PC-9 (cell line): ENCODE results near the gene FANCL.

Experiments used
- EZH2 ChIP-seq: fragments of 200-600 bp; sonication (generic); IDR thresholded peaks from 2 replicates; pipeline ENCODE4 v1.8.0; 2017; ENCODE audit warnings: antibody characterized with exemption, low read depth
- TF ChIP-seq, protein P1 (sequence below): fragments of 200-600 bp; sonication (generic); conservative IDR thresholded peaks from 2 replicates; pipeline ENCODE4 v1.6.1; 2017; ENCODE audit warnings: mixed run types, antibody characterized with exemption, mild to moderate bottlenecking, moderate library complexity

DNA sequence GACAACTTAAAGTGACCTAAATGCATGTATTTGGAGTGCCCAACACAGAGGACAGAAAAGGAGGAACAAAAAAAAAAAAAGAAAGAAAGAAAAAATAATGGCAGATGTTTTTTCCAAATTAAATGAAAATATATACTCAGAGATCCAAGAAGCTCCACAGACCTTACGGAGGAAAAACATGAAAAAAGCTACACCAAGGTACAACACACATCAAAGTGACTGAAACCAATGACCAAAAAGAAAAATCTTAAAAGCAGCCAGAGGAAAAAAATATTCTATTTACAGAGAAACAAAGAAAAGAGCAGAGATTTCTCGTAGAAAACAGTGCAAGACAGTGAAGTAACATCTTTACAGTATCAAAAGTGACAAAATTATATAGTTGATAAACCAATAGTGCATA, 5.1 kb downstream of the FANCL start:
- TF ChIP-seq EZH2, result no peak
- TF ChIP-seq, protein P1, sequence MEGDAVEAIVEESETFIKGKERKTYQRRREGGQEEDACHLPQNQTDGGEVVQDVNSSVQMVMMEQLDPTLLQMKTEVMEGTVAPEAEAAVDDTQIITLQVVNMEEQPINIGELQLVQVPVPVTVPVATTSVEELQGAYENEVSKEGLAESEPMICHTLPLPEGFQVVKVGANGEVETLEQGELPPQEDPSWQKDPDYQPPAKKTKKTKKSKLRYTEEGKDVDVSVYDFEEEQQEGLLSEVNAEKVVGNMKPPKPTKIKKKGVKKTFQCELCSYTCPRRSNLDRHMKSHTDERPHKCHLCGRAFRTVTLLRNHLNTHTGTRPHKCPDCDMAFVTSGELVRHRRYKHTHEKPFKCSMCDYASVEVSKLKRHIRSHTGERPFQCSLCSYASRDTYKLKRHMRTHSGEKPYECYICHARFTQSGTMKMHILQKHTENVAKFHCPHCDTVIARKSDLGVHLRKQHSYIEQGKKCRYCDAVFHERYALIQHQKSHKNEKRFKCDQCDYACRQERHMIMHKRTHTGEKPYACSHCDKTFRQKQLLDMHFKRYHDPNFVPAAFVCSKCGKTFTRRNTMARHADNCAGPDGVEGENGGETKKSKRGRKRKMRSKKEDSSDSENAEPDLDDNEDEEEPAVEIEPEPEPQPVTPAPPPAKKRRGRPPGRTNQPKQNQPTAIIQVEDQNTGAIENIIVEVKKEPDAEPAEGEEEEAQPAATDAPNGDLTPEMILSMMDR, result no peak
